Stimulated activated CD8-positive, alpha-beta memory T cell treated with anti-CD3 and anti-CD28 coated beads, Interleukin-7, amount 100 ng/mL, for 1 hour (primary cell): ENCODE measurements around the gene ITPA.
"Not testable (repeated sequence)": the region's sequence is repeated elsewhere in the genome, so short reads cannot be mapped to it uniquely, and the experiment has no call there.

ENCODE experiments used
- DNase-seq, 2 donors: peaks; one replicate each; pipeline ENCODE4 v3.0.0-alpha.2; 2020; ENCODE audit warnings: low read depth in 2 of 2

The ITPA gene

GRCh38 chr20:3173610-3174441 is 35.5 kb upstream of the ITPA start:
- peak; percentile 79 to 81 for DNase-seq

DNA sequence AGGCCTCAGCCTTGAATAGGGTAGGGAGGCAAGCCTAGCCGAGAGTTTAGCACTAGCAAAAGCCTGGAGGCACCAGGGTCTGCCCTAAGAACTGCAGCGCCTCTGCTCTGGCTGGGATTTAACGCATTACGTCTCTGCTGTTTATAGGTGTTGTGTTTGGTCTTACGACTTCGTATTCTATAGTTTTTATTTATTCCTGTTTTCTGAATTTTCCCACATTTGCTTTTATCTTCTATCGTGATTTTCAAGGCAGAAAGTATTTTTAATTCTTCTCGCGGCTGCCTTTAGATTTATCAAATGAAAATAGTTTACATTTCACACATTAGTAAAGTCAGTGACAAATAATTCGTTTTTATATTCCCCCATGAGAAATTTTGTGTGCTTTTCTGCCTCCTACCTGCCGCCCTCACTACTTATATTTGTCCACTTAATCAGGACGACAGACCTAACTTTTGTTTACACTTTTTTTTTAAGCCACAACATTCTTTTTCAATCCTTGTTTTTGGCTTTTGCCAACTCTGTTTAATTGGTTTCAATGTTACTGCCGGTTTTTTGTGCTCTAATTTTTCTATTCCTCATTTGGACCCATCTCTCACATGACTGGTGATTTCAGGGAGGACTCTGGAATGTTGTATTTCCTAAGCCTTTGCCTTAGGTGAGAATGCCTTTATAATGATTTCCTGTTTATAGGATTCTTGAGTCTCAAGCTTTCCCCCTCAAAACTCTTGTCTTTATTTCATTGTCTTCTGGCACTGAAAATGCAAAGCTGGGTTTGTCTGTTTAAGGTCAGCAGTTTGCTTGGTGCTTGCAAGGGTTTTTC is 34.6 kb upstream of the ITPA start:
- no peak for DNase-seq

DNA sequence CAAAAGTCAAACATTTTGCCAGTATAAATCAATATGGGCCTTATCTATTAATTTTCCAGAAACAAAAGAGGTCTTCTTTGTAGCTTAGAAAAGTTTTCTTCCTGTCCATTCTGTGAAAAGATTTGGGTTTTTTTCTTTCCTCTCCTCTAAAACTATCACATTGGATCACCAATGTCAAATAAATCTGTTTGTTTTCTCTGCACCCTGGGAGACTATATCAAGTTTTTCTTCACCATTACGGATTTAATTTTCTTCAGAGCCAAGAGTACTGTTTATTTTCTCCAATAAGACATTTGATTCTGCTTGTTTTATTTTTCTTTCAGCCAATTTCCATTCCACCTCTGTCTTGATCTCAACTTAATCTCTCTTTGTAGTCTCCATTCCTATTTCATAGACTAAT is 34.0 kb upstream of the ITPA start:
- DNase-seq: no peak

GRCh38 chr20:3177746-3178485 is 31.4 kb upstream of the ITPA start:
- DNase-seq: no peak

GRCh38 chr20:3180319-3180718 is 29.0 kb upstream of the ITPA start:
- no peak for DNase-seq

DNA sequence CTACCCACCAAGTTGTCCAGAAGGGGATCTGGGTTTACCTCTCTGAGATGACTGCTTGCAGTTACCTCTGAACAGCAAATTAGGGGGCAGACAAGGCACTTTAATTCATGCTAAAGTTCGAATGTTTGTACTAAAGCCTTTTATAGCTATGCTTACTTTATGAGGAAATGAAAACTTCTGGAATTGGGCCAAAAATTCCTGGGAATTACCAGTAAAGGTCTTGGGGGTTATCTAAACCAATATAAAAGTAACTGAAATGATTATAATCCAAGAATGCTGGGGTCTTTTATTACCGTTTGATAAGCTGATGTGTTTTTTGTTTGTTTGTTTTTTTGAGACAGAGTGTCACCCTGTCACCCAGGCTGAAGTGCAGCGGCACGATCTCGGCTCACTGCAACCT is 28.0 kb upstream of the ITPA start:
- no peak for DNase-seq

- DNase-seq: not testable (repeated sequence)
Measured at GRCh38 chr20:3182429-3182828, 26.9 kb upstream of the ITPA start.

- no peak for DNase-seq
Measured at GRCh38 chr20:3183896-3184612, 25.2 kb upstream of the ITPA start.

GRCh38 chr20:3187861-3188260 is 21.4 kb upstream of the ITPA start:
- not testable (repeated sequence) for DNase-seq

DNA sequence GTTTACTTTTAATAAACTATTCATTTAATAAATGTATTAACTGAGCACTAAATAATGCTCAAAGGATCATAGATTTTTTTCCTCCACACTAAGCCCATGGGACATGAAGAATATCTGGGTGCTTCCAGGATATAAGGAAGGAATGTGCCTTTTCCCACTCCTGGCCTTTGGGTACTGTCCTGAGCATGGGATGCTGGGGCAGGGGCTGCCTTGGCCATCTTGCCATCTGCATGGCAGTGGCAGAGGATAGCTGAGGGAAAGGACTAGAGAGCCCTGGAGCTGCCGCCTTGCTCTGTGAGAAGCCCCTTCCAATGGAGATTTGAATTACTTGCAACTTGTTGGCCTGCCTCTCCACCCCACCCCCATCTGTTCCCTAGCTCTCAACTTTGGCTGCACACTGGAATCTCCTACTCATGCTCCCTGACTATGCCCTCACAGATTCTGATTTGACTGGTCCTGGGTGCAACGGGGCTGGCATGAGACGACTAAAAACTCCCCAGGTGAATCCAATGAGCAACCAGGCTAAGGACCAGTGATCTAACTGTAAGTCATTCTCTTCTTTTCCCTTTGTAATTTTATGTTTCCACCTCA is 20.4 kb upstream of the ITPA start:
- no peak for DNase-seq

DNA sequence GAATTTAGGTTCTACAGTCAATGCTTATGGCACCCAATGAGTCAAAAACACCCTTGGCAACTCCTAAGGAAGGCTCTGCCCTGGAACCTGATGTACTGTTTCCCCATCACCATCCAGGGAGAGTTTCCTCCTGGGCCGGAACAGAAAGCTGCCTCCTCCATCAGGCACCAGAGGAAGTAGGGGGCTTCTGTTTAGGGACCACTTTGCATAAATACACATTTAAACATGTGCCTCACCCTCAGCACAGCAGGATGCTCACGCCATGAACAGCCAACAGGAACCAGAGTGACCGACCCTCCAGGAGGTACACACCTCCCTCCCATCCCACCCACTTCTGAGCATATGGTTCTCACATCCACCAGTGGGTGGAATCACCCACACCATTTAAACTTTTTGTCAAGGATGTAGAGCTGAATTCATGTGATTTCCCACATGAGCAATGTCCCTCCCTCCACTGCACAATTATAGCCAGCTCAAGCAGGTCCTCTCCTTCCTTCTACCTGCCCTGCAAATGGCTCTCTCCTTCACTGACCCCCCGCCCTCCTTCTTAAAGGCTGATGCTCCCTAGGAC is 19.7 kb upstream of the ITPA start:
- no peak for DNase-seq

DNA sequence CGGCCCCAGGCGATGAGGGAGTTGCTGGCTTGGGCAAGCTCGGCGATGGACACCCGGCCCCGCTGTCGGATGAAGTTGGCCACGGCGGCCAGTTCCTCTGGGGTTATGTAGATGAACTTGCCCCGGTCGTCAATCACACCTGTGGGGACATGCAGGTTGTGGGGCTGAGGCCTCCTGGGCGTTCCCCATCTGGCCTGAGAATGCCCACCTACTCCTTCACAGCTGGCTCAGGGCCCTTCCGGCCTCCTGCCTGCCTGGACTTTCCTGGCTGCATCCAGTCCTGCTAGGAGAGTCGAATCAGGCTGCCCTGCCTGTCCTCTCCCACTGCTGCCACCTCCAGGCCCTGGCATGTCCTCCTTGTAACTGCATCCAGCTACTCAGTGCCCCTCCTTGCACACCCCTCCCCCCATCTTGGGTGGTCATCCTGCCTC is 18.6 kb upstream of the ITPA start:
- DNase-seq: no peak

DNA sequence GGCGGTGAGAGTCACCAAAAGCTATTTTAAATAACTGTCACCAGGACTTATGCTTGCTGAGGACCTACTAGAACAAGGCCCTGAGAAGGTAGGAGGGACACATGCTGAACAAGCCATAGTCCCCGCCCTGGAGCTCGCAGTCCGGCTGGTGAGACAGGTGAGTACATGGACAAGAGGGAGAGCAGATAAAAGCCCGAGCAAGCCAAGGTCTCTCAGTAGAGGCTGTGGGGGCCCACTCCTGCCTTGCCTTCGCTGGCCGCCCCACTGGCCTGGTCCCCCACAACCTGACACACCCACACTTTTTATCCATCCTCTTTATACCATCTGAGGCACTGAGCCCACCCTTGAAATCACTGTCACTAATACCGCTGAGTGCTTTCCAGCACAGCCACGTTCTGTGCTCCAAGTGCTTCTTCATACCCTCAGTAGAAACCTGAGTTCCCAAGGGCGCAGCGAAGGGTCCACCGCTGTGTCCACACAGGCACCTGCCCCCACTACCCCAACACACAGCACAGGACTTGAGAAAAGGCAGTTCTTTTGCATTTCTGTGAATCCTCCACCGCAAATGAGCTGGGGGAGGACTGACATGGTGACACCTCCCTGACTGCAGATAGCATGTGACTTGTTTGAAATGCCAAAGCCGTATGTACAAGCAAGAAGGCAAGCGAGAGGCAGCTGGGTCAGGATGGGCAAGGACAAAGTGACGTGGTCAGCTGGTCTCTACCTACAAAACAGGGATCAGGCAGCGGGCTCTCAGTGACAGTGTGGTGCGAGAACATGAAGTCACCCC is 16.9 kb upstream of the ITPA start:
- no peak for DNase-seq

DNA sequence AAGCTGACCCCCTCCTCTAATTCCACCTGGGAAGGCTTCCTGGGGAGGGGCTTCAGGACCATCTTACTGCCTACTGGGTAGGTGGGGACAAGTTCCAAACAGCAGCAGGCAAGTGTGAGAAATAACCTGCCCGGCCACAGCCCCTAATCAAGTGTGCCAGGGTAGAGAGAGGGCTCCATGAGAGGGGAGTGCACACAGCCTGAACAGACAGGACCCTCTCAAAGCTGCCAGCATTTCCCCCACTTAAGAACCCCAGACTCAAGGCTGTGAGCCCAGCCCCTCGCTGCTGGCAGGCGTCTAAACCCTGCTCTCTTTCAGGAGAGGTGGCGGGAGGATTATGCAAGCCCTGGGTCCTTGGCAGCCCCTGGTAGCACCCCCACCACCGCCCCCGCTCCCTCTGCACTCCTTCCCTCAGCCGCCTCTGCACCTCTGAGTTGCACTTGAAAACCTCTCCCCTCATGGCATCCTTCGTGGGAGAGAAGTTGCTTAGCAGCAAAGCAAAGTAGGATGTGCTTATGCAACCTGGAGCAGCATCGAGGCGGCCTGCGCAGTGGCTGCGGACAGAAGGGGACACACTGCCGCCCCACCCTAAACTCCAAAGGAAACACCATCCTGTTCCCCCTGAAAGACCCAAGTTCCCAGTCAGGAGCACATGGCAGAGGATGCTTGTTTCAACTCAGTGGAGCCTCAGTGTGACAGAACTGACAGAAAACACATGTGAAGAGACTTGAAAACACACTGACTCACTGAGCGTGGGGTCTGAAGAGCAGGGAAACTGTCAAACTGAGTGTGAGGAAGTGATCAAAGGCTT is 15.3 kb upstream of the ITPA start:
- DNase-seq: no peak

GRCh38 chr20:3194617-3195280 is 14.5 kb upstream of the ITPA start:
- no peak for DNase-seq

- DNase-seq: no peak
Measured at GRCh38 chr20:3195590-3196237, 13.6 kb upstream of the ITPA start.

DNA sequence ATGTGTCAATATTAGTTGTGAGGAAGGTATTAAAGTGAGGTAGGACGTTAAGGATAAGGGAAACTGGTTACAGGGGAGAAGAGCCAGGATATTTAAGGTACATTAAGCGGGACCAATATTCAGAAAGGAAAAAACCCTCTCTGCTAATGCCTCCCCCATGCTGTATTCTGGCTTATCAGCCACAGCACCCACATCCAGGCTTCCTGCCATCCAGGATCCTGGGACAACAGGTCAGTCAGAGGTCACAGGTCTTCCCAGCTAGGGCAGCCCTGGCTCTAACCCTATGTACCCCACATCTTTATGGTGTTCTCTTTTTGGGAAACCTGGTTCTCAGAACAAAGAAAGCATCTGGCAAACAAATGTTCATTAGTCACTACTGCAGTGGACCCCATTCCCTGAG is 10.1 kb upstream of the ITPA start:
- DNase-seq: no peak
